HG03378 (cell line): ENCODE measurements around the gene METTL16.
A peak's percentile ranks its signal among the peaks of the same experiment; 100 is the strongest.

Source experiments
- ATAC-seq: cut with Tn5 transposase; IDR thresholded peaks from one replicate; pipeline ENCODE4 v1.9.1; 2021; ENCODE audit warnings: mild to moderate bottlenecking, moderate library complexity; ENCODE audit not compliant: unreplicated experiment

Gene METTL16

DNA sequence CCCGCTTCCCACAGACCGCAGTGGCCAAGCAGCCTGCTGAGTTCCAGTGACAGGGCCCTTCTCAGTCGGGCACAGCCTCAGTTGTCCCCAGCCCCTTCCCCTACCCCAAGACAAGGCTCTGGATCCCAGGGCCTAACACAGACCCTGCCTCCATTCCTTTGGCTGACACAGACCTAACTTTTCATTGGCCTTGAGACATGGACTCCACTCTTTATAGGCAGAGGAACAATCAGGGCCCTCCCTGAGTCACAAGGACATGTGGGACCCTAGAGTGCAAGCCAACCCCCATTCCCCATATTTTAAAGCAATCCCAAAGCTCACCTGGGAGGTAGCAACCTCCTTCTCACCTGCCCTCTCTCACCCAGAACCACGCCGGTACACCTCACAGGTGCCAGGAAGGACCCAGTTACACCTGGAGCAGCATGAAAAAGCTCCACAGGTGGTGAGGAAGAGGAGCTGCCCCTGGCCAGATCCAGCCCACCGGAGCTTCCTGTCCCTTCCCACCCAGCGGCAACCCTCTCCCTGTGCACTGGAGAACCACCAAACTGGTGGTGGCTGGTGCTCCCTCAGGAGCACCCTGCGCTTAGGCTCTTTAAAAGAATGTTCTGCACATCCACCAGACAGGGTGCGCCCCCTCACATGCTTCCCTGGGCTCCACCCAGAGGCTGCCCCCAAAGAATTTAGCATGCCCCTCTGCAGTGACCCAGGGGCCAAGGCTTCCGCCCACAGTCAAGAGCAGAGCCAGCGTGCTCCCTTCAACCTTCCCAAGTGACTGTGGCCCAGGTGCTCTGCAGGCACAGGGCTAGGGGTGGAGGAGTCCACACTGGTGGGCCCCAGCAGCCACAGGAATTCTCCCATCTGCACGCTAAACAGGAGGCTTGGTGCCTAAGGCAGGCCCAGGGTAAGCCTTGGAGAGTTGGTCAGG lies 114.2 kb downstream of the METTL16 start:
- ATAC-seq, result no peak

DNA sequence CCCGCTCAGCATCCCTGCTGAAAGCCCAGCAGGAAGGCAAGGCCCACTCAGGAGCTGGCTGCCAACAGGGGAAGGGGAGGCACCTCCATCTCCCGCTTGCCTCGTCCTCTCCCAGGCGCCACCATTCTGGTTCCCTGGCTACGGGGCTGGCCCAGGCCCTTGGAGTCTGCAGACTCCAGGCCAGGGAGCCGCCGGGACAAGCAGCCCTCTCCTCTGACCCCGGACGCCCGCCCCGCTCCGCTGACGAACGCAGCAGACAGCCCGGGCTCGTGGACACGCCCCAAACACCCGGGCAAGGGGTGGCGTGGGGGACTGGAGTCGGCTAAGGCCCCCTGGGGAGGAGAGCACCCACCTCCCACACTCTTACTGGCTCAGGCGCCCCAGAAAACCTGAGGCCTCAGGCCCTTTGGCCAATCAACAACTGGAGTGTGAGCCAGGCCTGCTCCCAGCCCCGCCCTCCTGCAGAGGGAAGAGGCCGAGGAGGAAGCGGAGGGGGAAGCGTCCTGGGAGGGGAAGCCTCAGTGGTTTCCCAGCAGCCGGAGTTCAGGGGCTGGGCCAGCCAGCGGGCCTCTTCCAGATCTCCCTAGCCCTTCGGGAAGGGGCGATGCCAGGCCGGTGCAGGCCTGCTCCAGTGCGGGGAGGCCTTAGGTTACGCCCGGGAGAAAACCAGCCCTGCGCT lies 115.0 kb downstream of the METTL16 start:
- no peak for ATAC-seq

DNA sequence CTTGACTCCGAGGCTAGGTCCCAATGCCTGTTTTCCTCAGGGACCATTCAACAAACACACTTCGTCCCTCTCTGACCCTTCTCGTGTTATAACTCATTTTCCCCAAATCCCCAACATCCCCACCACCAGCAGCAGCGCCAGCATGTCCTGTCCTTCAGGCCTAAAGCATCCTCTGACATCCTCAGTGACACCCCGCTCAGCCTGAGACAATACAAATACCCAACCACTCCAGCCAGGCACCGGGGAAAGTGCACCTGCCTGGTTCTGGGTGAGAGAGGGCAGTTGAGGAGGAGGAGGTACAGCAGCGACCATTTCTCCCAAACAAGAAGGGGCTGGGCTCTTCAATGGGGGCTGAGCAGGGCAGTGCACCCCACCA lies 115.5 kb downstream of the METTL16 start:
- no peak for ATAC-seq

DNA sequence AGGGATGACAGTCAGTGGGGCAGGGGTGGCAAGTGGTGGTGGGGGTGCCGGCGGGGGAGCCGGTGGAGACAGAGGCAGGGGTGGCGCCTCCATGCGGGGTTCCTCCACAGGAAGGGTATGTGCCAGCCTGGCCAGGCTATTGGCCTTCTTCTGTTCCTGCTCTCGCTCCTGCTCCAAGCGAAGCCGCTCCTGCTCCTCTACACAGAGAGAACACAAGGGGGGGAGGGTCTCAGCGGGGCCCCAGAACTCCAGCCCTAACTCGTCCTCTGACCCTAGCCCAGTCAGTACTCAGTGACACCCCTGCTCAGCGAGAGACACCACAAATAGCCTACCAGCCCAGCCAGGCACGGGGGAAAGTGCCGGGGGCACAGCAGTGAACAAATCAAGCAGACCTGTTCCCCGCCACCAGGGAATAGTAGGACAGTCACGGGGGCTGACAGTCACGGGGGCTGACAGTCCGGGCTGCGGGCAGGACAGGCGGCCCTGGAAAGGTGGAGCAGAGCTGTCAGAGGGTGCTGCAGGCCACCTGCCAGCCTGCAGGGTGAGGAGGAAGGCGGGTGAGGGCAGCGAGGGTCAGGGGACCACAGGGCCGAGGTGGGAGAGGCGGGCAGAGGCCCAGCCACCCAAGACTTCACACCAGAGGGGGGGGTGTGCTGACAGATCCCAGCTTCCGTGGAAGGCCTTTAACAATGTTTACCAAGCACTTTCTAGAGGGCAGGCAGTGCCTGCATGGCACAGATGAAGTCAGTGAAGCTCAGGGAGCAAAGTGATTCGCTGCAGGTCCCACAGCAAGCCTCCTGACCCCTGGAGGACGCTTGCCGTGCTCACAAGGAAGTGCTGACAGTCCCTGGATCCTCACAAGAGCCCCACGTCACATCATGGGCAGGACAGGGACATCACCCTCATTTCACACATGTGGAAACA lies 116.2 kb downstream of the METTL16 start:
- no peak for ATAC-seq

DNA sequence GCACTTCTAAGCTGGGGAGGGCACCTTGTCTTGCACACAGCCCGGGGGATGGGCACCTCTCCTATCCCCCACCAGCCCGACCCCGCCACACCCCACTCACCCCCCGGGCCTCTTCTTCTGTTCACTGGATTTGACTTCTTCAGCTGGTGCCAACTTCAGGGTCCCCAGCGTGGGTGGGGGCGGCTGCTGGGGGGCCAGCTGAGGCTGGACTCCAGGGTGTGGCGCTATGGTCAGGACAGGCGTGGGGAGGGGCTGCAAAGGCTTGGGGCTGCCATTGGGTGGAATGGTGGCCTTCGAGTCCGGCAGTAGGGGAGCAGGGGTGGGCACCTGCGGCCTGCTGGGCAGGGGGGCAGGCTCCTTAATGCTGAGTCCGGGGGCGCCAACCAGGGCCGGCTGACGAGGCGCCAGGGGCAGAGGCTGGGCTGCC lies 116.9 kb downstream of the METTL16 start:
- no peak for ATAC-seq

DNA sequence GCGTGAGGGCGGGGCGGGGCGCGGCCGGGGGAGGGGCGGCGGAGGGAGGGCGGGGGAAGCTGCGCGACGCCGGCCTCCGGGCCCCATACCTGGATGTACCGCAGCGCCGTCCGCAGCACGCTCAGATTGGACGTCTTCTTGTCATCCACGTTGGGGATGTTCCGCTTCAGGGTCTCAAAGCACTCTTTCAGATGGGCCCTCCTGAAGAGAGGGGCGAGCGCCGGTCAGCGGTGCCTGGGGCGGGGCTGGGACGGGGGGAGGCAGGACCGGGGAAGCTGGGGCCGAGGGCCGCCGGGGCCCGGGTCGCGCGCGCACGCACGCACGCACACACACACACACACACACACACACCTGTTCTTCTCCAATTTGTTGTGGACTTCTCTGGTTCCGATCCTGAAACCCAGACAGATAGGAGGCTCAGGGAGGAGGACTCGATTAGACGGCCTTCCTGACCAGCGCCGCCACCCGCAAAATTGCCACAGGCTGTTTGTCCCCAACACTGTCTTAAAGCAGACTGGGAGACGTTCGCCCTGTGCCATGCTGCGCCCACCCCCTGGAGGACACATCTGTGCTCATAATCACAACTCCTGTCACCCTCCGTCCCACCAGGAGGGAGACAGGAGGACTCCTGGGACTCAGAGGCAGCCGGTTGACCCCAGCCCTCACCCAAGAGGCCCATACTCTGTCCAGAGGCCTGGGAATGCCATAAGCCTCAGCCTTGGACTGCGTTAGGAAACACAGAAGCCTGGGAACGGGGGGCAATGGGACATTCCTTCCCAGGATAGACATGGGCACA lies 117.5 kb downstream of the METTL16 start:
- ATAC-seq, result no peak

DNA sequence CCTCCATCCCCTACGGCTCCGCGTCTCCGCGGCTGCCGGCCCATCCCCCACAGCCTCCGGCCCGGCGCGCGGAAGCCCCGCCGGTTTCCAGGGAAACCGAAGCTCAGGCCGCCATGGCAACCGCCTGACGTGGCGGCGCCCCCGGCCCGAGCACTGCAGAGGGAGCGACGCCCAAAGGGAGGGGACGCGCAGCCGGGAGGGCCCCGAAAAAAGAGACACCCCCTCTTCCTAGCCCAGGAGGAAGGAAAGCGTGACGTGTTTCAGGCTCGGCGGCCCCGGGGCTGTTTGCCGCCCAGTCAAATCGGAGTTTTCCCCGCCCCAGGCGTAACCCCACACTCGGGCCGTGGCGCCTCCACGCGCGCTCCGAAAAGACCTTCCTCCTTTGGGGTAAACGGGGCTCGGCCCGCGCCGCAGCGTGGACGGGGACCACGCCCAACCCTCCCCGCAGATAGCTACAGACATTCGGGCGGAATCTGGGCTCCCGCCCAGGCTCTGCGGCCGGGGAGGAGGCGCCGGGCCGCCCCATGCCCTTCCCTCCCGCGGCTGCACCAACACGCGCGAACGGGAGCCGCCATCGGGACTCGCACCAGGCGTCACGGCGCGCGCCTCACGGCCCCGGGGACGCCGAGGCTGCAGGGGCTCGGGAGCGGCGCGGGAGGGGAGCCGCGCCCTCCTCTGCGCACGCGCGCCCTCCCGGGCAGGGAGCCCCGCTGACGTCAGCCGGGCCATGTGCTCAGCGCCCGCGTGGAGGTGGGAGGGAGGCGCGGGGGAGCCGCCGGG lies 118.3 kb downstream of the METTL16 start:
- peak; percentile 20 for ATAC-seq

DNA sequence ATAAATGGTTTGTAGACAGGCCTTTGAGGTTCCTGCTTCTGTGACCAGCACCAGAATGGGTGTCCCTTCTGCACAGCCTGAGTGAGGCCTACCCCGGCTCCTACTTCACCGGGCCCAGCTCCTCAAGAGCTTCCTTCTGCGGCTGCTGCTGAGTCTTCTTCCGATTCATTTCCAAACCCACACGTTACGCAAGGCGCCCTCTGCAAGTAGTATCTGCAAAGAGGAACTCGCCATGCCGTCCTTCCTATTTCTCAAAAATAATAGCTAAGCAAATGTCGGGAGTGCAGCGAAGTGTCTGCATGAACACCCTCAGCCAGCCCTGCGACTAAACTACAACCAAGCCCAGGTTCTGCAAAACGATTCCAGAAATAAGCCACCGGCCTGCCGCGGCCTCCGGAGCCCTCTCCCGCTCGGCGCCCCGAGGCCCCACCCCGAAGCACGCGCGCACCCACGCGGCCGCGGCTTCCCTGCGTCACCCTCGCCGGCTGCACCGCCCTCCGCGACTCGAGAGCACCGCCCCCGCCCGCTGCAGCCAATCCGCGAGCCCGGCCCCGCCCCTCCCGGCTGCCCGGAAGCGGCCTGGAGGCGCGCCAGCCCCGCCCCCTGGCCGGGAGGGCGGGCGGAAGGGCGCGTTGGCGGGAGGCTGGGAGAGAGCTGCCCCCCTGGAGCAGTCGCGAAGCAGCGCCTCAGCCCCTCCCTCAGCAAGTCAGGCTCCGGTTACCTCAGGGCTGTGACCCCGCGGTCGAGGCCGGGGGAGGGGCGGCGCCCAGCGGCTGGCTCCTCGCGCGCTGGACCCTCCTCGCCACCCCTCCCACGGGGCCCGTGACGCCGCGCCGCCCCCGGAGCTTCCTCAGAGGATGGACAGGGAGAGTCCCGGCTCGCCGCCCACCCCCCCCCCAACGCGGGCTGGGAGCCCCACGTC lies 119.2 kb downstream of the METTL16 start:
- ATAC-seq, result peak; percentile 34

DNA sequence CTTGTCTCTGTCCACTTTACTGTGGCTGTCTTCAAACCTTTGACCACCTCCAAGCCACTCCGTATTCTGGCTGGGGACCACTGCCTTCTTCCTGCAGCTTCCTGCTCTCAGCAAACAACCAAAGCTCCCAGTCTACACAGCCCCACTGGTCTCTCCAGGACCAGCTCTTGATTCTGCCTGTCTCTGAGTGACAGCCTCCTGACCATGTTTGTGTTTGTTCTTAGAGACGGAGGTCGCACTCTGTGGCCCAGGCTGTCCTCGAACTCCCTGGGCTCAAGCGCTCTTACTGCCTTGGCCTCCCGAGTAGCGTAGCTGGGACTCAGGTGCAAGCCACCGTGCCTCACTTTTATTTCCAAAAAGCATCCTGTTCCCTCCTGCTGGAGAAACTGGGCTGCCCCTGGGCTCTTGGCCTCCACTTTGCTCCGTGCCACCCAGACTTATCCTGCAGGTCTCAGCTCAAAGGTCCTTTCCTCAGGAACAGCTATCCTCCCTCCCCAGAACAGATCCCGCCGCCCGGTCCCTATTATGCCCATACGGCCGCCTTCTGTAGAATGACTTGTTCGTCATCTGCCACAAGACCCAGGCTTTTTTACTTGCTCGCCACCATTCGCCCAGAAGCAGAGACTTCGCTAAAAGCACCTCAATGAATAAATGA lies 120.0 kb downstream of the METTL16 start:
- ATAC-seq, result no peak

DNA sequence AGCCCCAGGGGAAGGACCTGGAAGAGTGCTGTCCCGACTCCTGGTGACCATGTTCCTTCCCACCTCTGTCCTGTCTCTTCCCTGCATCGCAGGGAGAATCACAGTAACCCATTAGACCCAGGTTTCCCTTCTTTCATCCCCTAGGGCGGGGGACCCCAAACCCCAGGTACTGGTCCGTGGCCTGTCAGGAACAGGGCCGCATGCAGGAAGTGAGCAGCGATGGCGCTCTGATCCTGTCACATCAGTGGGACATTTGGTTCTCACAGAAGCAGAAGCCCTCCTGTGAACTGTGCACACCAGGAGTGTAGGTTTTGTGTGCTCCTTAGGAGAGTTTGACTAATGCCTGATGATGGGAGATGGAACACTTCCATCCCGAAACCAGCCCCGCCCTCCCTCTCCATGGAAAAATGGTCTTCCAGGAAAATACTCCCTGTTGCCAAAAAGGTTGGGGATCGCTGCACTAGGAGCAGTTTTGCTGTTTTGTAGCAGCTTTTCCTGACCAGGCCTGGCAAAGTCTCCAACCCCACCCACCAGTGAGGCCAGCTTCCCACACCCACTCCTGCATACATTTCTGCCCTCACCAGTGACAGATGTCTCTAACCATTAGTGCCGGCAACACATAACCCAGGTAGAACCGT lies 121.4 kb downstream of the METTL16 start:
- no peak for ATAC-seq

DNA sequence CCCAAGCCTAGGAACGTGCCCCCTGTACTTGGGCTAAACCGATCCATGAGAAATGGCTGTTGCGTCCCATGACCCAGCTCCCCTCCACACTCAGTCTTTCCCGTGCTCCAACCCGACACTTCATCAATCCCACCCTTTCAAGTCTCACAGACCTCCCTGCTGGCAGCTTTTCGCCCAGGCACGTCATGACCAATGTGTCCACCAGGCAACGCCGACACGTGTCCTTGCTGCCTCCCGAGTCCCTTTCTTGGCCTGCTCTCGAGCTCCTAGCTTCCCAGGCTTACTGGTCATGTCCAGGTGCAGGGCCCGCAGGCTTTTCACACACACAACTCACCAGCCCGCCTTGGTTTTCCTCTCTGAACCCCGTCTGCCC lies 123.0 kb downstream of the METTL16 start:
- no peak for ATAC-seq

DNA sequence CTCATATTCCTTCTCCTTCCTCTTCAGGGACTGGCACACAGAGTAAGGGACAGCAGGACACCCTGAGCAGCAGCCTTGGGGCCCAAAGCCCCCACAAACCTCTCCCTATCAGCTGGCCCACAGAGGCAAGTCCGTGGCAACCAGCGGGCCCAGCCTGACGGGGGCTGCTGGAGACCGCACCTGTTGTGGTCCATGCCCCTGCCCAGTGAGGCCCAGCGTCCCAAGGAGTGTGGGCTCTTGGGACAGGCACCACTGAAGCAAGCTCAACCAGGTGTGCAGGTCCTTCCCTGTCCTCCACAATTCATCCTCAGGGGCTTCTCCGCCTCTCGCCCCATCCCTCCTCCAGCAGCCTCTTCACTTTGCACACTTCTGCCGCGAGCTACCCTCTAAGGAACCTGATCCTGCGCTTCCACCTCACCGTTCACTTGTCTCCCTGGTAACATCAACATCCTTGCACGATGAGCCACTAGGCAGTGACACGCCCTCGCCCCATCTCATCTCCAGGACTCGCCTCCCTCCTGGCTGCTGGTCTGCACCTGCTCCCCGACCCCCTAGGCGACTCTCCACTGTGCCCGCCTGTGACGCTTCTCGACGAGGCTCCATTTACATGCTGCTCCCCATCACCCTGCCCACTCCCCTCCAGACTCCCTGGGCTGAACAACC lies 123.5 kb downstream of the METTL16 start:
- no peak for ATAC-seq

DNA sequence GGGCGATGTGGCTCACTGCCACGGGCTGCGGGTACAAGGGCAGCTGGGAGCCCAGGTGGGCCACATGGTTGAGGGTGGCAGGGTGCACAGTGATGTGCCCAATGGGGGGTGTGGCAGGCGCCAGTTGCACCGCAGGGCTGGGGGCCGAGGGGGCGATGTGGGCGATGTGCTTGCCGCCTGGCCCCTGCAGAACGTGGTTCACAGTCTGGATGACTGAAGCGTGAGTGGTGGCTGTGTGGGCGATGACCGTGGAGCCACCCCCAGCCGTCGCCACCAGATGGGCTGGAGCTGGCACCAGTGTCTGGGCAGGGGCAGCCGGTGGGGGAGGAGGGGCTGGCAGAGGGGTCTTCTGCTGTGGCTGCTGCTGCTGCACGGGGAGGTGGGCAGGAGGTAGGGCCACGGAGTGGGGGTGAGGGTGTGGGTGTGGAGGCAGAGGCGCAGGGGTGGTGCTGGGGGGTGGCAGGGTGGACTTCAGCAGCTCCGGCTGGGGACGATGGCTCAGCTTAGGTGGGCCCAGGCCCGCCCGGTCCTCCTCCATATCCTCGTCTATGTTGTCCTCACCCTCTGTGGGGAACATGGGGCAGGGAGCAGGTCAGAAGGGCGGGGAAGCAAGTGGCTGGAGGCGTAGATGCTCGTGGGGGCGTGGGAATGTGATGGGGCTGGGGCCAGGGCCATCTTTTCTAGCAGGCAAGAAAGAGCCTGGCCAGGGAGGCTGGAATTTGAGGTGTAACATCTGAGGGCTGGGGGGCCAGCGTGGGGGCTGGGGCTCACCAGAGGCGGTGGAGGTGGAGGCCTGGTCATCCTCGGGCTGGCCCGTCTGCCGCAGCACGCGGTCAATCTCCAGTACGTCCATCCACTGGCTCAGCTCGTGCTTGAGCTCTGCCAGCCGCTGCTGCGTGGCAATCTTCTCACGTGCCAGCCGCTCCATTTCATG lies 124.3 kb downstream of the METTL16 start:
- no peak for ATAC-seq

DNA sequence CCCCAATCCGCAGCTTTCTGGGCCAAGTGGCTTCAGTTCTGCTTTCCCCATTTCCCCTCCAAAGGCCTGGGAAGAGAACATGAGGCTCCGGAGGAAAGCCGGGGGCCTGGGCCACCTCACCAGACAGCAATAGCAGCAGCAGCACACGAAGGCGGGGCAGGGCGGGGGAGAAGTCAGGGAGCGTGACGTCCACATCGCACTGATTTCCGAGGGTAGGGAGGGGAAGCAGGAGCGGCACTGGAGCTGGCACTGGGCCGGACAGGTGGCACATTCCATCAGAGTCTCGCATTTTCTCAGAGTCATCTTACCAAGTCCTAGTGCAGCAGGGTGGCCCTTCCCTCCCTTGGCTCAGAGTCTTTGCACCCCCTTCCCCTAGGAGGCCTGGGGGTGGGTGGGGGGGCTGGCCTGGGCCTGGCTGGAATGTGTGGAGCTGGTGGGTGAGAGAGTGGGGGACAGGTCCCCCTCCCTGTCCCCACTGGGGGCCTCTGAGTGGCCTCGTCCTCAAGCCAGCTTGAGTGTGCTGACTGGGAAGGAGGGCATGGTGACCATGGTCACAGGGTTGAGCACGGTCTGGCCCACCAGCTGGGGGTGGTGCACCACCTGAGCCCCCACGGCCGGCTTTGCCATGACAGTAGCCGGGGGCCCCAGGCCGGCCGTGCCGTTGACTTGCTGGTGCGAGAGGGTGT lies 125.1 kb downstream of the METTL16 start:
- ATAC-seq, result no peak
